ENCODE results near the gene TMBIM6. TPM values are rescaled to one million over a fixed set of nuclear protein-coding genes. Genes with fewer than 3 reads are reported as not detected.

Gene TMBIM6
- total RNA-seq, 6 experiments from 2014 or later, result 471 to 545 (median 497) TPM

DNA sequence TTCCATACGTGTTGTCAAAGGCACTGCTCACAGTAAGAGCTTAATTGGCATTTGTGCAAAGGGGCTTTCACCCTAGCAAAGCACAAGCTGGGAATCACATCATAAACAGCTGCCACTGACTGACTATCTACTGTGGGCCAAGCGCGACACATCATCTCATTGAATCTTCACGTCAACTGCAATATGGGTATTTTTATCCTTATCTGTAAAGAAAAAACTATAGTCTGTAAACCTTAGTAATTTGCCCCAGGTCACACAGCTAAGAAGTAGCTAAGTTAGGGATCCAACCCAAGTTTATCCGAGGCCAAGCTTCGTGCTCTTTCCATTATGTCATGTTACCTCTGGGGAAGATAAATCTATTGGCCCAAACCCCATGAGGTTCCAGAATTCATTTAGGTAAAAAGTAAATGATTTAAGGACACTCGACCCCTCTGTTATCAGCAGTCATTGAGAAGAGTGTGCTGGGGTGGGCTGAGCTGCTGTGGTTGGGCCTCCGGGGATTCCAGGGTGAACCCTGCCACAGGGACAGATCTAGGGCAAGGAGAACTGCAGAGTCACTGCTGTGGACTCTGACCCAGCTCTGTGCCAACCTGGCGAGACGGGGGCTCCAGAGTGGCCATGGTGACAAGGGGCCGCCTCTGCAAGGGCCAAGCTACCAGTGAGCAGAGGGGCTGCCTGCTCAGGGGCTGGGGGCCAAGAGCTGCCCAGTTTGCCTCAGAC, 59.2 kb downstream of the TMBIM6 start:
- H3K4me3 Mint-ChIP-seq, result no peak overlapping the region
- H3K36me3 Mint-ChIP-seq (ENCODE audit: low read depth), result 0 out of 2 replicates have a peak, but pooled peaks cover 10% of the 10 kb centered on the region
- TF ChIP-seq, protein P1, sequence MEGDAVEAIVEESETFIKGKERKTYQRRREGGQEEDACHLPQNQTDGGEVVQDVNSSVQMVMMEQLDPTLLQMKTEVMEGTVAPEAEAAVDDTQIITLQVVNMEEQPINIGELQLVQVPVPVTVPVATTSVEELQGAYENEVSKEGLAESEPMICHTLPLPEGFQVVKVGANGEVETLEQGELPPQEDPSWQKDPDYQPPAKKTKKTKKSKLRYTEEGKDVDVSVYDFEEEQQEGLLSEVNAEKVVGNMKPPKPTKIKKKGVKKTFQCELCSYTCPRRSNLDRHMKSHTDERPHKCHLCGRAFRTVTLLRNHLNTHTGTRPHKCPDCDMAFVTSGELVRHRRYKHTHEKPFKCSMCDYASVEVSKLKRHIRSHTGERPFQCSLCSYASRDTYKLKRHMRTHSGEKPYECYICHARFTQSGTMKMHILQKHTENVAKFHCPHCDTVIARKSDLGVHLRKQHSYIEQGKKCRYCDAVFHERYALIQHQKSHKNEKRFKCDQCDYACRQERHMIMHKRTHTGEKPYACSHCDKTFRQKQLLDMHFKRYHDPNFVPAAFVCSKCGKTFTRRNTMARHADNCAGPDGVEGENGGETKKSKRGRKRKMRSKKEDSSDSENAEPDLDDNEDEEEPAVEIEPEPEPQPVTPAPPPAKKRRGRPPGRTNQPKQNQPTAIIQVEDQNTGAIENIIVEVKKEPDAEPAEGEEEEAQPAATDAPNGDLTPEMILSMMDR (IDR thresholded peaks at IDR 0.05), result no peak
- H3K4me1 Mint-ChIP-seq (ENCODE audit: low read depth), result no peaks in the 10 kb centered on the region
- no peak overlapping the region for H3K27ac Mint-ChIP-seq
- peaks cover 2% of the 10 kb centered on the region for H3K27me3 Mint-ChIP-seq (ENCODE audit: insufficient read depth)
- H3K9me3 Mint-ChIP-seq, result no peaks in the 10 kb centered on the region
- no peak for DNase-seq

DNA sequence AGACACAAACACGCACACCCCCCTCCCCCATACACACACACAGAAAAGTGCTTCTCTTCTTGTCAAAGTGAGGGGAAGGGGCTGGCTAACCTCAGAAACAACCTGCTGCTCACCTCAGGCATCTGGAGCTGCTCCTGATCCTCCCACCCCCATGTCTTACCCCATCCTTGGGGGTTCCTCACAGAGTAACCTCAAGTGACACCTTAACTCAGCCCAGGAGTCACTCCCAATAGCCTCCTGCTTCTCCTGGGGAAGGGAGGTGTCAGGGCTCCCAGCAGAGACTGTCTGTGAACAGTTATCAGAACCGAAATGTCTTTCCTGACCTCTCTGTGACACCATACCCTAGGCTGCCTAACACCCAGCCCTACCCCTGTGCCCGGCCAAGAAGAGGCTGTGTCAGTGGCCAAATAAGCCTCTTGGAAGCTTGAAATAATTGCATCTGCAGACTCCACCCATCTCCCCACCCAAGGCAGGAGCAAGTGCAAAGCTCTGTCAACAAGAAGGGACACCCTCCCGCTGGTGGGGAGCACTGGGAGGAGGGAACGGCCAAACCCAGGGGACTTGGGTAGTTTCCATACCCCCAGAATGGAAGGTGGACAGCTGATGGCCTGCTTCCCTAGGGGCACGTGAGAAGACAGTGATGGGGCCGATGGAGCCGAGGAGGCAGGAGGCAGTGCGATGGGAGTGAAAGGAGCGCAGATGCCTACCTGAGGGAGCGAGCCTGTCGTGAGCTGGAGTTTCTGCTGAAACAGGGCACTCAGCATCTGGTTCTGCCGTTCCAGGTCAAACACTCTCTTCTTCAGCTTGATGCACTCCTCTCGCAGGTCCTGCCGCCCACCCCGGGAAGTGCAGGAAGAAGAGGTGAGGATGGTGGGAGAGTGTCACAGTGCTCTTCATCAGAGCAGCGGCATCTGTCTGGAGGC, 60.0 kb downstream of the TMBIM6 start:
- H3K36me3 Mint-ChIP-seq (ENCODE audit: low read depth), result 0 out of 2 replicates have a peak, but pooled peaks cover 10% of the 10 kb centered on the region
- H3K9me3 Mint-ChIP-seq, result no peaks in the 10 kb centered on the region
- peaks cover 2% of the 10 kb centered on the region for H3K27me3 Mint-ChIP-seq (ENCODE audit: insufficient read depth)
- H3K4me3 Mint-ChIP-seq, result no peak overlapping the region
- no peak overlapping the region for H3K27ac Mint-ChIP-seq
- TF ChIP-seq, protein P1 (IDR thresholded peaks at IDR 0.05), result no peak
- no peak for DNase-seq
- no peaks in the 10 kb centered on the region for H3K4me1 Mint-ChIP-seq (ENCODE audit: low read depth)

DNA sequence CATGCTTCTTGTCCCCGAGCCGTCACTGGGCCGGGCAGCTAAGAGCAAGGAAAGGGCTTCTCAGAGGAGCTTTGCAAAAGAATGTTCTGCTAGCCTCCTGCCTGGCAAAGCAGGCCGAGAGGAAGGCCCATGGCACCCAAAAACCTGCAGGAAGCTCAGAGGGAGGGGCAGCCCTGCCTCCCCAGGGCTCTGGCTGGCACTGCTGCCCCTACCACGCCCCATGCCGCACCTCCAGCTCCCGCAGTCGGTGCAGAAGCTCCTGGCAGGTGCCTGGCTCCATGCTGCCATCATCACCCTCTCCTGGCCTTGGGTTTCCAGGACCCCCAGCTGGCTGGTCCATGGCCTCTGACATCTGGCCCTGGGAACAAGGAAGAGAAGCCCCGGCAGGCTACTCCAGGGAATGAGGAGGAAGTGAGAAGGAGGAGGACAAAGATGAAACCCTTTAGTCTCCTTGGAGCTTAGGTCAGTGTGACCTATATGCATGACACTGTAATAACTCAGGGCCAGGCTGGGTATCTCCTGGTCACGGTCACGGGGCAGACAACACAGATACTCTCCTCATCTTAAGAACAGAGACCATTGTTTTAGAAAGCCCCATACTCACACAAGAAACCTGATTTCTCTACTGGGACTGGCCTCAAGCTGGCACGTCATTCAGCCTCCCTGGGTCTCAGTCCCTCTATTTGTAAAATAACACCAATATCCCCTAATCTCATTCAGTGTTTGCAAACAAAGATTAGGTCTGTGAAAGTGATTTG, 62.5 kb downstream of the TMBIM6 start:
- Mint-ChIP-seq H3K36me3 (ENCODE audit: low read depth) (0 out of 2 replicates have a peak, but pooled peaks cover 10% of the 10 kb centered on the region), H3K27me3 (ENCODE audit: insufficient read depth) (peaks cover 2% of the 10 kb centered on the region), H3K9me3 (no peaks in the 10 kb centered on the region), H3K4me1 (ENCODE audit: low read depth) (no peaks in the 10 kb centered on the region), H3K27ac (no peak overlapping the region), H3K4me3 (no peak overlapping the region)
- TF ChIP-seq, protein P1 (IDR thresholded peaks at IDR 0.05), result no peak
- DNase-seq, result no peak

DNA sequence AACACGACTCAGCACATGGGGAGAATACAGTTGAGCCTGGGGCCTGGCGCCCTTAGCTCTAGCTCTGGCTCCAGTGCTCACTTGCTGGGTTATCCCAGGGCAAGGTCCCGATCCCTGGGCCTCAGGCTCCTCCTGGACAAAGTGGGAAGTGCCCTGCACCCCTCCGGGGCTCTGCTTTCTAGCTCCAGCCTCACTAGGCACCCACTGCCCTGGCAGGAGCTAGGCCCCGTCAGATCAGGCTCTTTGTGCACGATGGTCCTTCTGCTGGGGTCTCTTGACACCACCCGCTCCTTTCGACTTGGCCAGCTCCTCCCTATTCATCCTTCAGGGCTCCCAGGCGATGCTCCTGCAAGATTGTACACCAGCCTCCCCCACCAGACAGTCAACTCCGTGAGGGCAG, 63.5 kb downstream of the TMBIM6 start:
- peaks cover 3% of the 10 kb centered on the region for H3K27me3 Mint-ChIP-seq (ENCODE audit: insufficient read depth)
- no peak overlapping the region for H3K4me3 Mint-ChIP-seq
- H3K9me3 Mint-ChIP-seq, result no peaks in the 10 kb centered on the region
- TF ChIP-seq, protein P1 (IDR thresholded peaks at IDR 0.05), result no peak
- DNase-seq, result no peak
- no peak overlapping the region for H3K27ac Mint-ChIP-seq
- peaks cover 4% of the 10 kb centered on the region; the same call in 1 of the 2 replicates for H3K4me1 Mint-ChIP-seq (ENCODE audit: low read depth)
- 0 out of 2 replicates have a peak, but pooled peaks cover 10% of the 10 kb centered on the region for H3K36me3 Mint-ChIP-seq (ENCODE audit: low read depth)

DNA sequence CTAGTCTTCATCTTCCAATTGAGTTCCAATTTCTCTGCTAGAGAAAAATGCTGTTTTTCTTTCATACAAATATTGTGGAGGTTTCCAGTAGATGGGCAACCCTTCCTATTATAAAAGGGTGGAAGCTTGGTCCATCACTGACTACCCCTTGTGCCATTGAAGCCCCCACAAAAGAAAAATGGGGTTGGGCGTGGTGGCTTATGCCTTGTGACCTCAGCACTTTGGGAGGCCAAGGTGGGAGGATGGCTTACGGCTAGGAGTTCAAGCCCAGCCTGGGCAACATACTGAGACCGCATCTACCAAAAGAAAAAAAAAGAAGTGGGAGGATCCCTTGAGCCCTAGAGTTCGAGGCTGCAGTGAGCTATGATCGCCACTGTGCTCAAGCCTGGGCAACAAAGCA, 64.1 kb downstream of the TMBIM6 start:
- H3K4me3 Mint-ChIP-seq, result no peak overlapping the region
- H3K36me3 Mint-ChIP-seq (ENCODE audit: low read depth), result 0 out of 2 replicates have a peak, but pooled peaks cover 7% of the 10 kb centered on the region
- H3K4me1 Mint-ChIP-seq (ENCODE audit: low read depth), result peaks cover 5% of the 10 kb centered on the region; the same call in 1 of the 2 replicates
- peaks cover 3% of the 10 kb centered on the region for H3K27me3 Mint-ChIP-seq (ENCODE audit: insufficient read depth)
- TF ChIP-seq, protein P1 (IDR thresholded peaks at IDR 0.05), result no peak
- H3K27ac Mint-ChIP-seq, result no peak overlapping the region
- H3K9me3 Mint-ChIP-seq, result no peaks in the 10 kb centered on the region
- DNase-seq, result no peak
